Activated CD4-positive, alpha-beta T cell treated with anti-CD3 and anti-CD28 coated beads, Interleukin-2, Interleukin-6, amounts not matched to agents 100 ng/mL and 50 ng/mL, durations not matched to agents 16 hours and 8 hours (primary cell): Measurements from ENCODE around the gene ZFP37.
A peak's percentile ranks its signal among the peaks of the same experiment; 100 is the strongest.
"Not testable (repeated sequence)": the region's sequence is repeated elsewhere in the genome, so short reads cannot be mapped to it uniquely, and the experiment has no call there.

Experiments
- DNase-seq: peaks from one replicate; pipeline ENCODE4 v3.0.0-alpha.2; 2020

ZFP37 gene

GRCh38 chr9:113056191-113057106, at the start of gene ZFP37:
TSS of gene ZFP37 (minus strand) at chr9:113056724. CDS start at chr9:113056688, 36 bp downstream.
- DNase-seq, result peak; percentile 89

- DNase-seq, result not testable (repeated sequence)
Measured at GRCh38 chr9:113105345-113105744, 48.8 kb upstream of the ZFP37 start.

GRCh38 chr9:113095561-113095960, 39.0 kb upstream of the ZFP37 start:
- DNase-seq, result no peak

- not testable (repeated sequence) for DNase-seq
Measured at GRCh38 chr9:113089924-113090323, 33.4 kb upstream of the ZFP37 start.

- DNase-seq, result not testable (repeated sequence)
Measured at GRCh38 chr9:113089143-113089505, 32.6 kb upstream of the ZFP37 start.

GRCh38 chr9:113088456-113089142, 32.1 kb upstream of the ZFP37 start:
- not testable (repeated sequence) for DNase-seq

GRCh38 chr9:113062932-113063310, 6.4 kb upstream of the ZFP37 start:
- DNase-seq, result not testable (repeated sequence)

- not testable (repeated sequence) for DNase-seq
Measured at GRCh38 chr9:113062256-113062931, 5.9 kb upstream of the ZFP37 start.

- not testable (repeated sequence) for DNase-seq
Measured at GRCh38 chr9:113061072-113061850, 4.7 kb upstream of the ZFP37 start.

GRCh38 chr9:113059581-113060284, 3.2 kb upstream of the ZFP37 start:
- not testable (repeated sequence) for DNase-seq

GRCh38 chr9:113057193-113057592, 669 bp upstream of the ZFP37 start:
- no peak for DNase-seq

GRCh38 chr9:113042884-113043657, 13.5 kb downstream of the ZFP37 start:
- no peak for DNase-seq

GRCh38 chr9:113026200-113026599, 30.3 kb downstream of the ZFP37 start:
- no peak for DNase-seq

- no peak for DNase-seq
Measured at GRCh38 chr9:113018247-113018646, 38.3 kb downstream of the ZFP37 start.

- no peak for DNase-seq
Measured at GRCh38 chr9:113012492-113012891, 44.0 kb downstream of the ZFP37 start.

- peak; percentile 10 for DNase-seq
Measured at GRCh38 chr9:113011911-113012381, 44.6 kb downstream of the ZFP37 start, which contains the start of gene ZNF883. TSS of gene ZNF883 (minus strand) at chr9:113012192.

- DNase-seq, result no peak
Measured at GRCh38 chr9:113005777-113006176, 50.7 kb downstream of the ZFP37 start.

GRCh38 chr9:112997236-112997941, 59.1 kb downstream of the ZFP37 start:
- DNase-seq, result no peak
